A673 (cell line): ENCODE data around the gene EVA1B. TPM values are rescaled to one million over a fixed set of nuclear protein-coding genes. Genes with fewer than 3 reads are reported as not detected.
A peak's percentile ranks its signal among the peaks of the same experiment; 100 is the strongest.

Experiments used
- BruUV-seq: library from RNA; stranded (reverse); fragments of 400-500 nt; replicated peaks from 2 replicates; lab custom pipeline; 2021; lab: Mats Ljungman, UMichigan
- CTCF ChIA-PET: fragments of 300-600 bp; sonication (Branson Sonifier 250); formaldehyde crosslinking; loops from one replicate; lab custom pipeline; 2022; ENCODE audit warnings: antibody characterized with exemption; lab: Charles Lee
- POLR2A ChIA-PET: fragments of 300-600 bp; sonication (Branson Sonifier 250); formaldehyde crosslinking; loops from one replicate; lab custom pipeline; 2022; ENCODE audit warnings: antibody characterized with exemption; ENCODE audit not compliant: low non-redundant PET; lab: Charles Lee
- DNase-seq: peaks from one replicate; pipeline ENCODE4 v3.0.0-alpha.2; 2015; ENCODE audit warnings: low spot score
- H3K27ac ChIP-seq: fragments of 200-600 bp; sonication (generic); 2 replicates; pipeline ENCODE4 v1.5.1; 2016; ENCODE audit warnings: mixed run types, low read depth, mild to moderate bottlenecking, mixed read lengths, antibody characterized with exemption, low read length; ENCODE audit not compliant: poor library complexity, severe bottlenecking
- H3K27me3 ChIP-seq: fragments of 200-600 bp; sonication (generic); replicated peaks from 2 replicates; pipeline ENCODE4 v1.6.1; 2017; ENCODE audit warnings: mixed run types, low read depth, mild to moderate bottlenecking, mixed read lengths, antibody characterized with exemption, low read length; ENCODE audit not compliant: insufficient read depth, poor library complexity
- H3K36me3 ChIP-seq: fragments of 200-600 bp; sonication (generic); 2 replicates; pipeline ENCODE4 v1.6.1; 2016; ENCODE audit warnings: mixed run types, mild to moderate bottlenecking, mixed read lengths, antibody characterized with exemption, low read length; ENCODE audit not compliant: insufficient read depth, poor library complexity, severe bottlenecking
- H3K4me1 ChIP-seq: fragments of 200-600 bp; sonication (generic); 2 replicates; pipeline ENCODE4 v1.6.1; 2017; ENCODE audit warnings: mixed run types, mild to moderate bottlenecking, mixed read lengths, antibody characterized with exemption, low read length; ENCODE audit not compliant: insufficient read depth, poor library complexity, severe bottlenecking
- H3K4me3 ChIP-seq: fragments of 200-600 bp; sonication (generic); 2 replicates; pipeline ENCODE4 v1.5.1; 2016; ENCODE audit warnings: low read depth, mixed run types, mild to moderate bottlenecking, mixed read lengths, low read length; ENCODE audit not compliant: poor library complexity, severe bottlenecking
- H3K9me3 ChIP-seq: fragments of 200-600 bp; sonication (generic); 2 replicates; pipeline ENCODE4 v1.6.1; 2016; ENCODE audit warnings: mixed run types, low read depth, mild to moderate bottlenecking, mixed read lengths, antibody characterized with exemption, low read length; ENCODE audit not compliant: poor library complexity, severe bottlenecking
- CTCF ChIP-seq: fragments of 300-800, 200-600 bp; sonication (generic); conservative IDR thresholded peaks from 2 replicates; pipeline ENCODE4 v1.5.1; 2017; ENCODE audit warnings: low read depth, mild to moderate bottlenecking, antibody characterized with exemption, low read length, moderate library complexity, mixed read lengths
- EZH2 ChIP-seq: fragments of 200-600 bp; sonication (generic); IDR thresholded peaks from 2 replicates; pipeline ENCODE4 v1.6.1; 2017; ENCODE audit warnings: borderline replicate concordance, low read depth, mild to moderate bottlenecking, mixed read lengths, antibody characterized with exemption, low read length; ENCODE audit not compliant: poor library complexity, severe bottlenecking
- intact Hi-C: fragments of 100-400 bp; cut with micrococcal nuclease; formaldehyde crosslinking; loops from one replicate; pipeline ENCODE4 v1.10.0; 2022; ENCODE audit not compliant: unreplicated experiment
- total RNA-seq: library from RNA; stranded (reverse); gene quantifications from 2 replicates; pipeline ENCODE4 v1.2.3, GENCODE V29; 2021

EVA1B gene
- total RNA-seq, 1 experiment from 2014 or later = 6.2 TPM

- no peaks in the 10 kb centered on the region for H3K27me3 ChIP-seq
- no peaks in the 10 kb centered on the region for H3K36me3 ChIP-seq
- no peaks in the 10 kb centered on the region for H3K9me3 ChIP-seq
- no peak for DNase-seq
- H3K4me1 ChIP-seq = peaks cover 12% of the 10 kb centered on the region
- POLR2A ChIA-PET = no interaction called here
- no TSS peak for BruUV-seq
- CTCF ChIA-PET = no interaction called here
- no peak overlapping the region for H3K27ac ChIP-seq
- H3K4me3 ChIP-seq = peak overlapping the region; percentile 65
- intact Hi-C loops = no loop called here
- no peak for TF ChIP-seq CTCF
- no peak for TF ChIP-seq EZH2
Measured at GRCh38 chr1:36322041-36322785, 1.2 kb downstream of the EVA1B start.

DNA sequence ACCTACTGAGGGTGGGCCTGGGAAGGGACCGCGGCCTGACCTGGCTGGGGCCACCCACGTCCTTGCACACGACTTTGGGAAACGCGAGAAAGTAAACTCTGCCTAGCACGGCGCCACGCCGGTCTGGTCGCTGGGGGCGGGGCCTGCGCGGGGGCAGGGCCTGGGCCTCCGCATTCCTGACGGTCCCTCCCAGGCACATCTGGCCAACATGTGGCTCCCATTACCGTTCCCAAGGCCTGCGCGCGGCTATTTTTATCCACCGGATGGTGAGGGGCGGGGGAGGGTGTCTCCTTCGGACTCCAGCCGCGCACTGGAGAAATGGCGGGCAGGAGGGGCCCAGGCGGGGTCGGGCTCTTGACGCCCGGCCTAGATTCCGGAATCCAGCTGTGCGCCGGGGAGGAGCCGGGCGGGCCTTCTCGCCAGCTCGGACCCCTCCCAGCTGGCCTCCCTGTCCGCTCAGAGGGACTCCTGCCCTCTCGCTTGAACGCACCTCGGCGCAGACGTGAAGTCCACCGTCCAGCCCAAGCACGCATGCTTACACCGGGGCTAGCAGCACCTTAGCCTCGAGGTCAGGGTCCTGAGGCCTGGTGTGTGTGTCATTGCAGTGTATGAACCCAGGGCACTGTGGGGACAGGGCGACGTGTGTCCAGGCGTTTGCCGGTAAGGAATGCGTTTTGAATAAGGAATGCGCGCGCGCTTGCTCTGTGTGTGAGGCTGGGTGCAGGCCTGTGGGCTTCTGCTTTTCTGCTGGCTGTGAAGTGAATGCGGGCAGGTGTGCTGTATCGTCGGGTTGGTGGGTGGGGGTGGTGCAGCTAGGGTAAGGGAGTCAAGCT lies 2.1 kb downstream of the EVA1B start:
- Histone ChIP-seq H3K4me1 (peaks cover 12% of the 10 kb centered on the region), H3K36me3 (no peaks in the 10 kb centered on the region), H3K27me3 (no peaks in the 10 kb centered on the region), H3K4me3 (no peak overlapping the region), H3K27ac (no peak overlapping the region), H3K9me3 (no peaks in the 10 kb centered on the region)
- no TSS peak for BruUV-seq
- DNase-seq = no peak
- TF ChIP-seq CTCF = no peak
- no peak for TF ChIP-seq EZH2
- CTCF ChIA-PET = no interaction called here
- intact Hi-C loops = no loop called here
- POLR2A ChIA-PET = no interaction called here

- ChIA-PET POLR2A (no interaction called here), CTCF (no interaction called here)
- intact Hi-C loops = no loop called here
- no peak overlapping the region for H3K4me3 ChIP-seq
- no peak for DNase-seq
- H3K27me3 ChIP-seq = no peaks in the 10 kb centered on the region
- BruUV-seq = no TSS peak
- H3K27ac ChIP-seq = no peak overlapping the region
- peaks cover 12% of the 10 kb centered on the region for H3K4me1 ChIP-seq
- TF ChIP-seq CTCF (no peak), EZH2 (no peak)
- H3K9me3 ChIP-seq = no peaks in the 10 kb centered on the region
- H3K36me3 ChIP-seq = no peaks in the 10 kb centered on the region
Measured at GRCh38 chr1:36320767-36321118, 2.7 kb downstream of the EVA1B start.
